SK-N-MC (cell line): Measurements from ENCODE around the gene NAT14.

Experiments
- EZH2 ChIP-seq: fragments of 200-600 bp; sonication (generic); IDR thresholded peaks from one replicate; pipeline ENCODE4 v1.6.1; 2017; ENCODE audit warnings: antibody characterized with exemption
- POLR2AphosphoS5 ChIP-seq: IDR thresholded peaks from 2 replicates; pipeline ENCODE4 v1.6.1; 2012; ENCODE audit warnings: mild to moderate bottlenecking, low read depth, low read length, borderline replicate concordance

- TF ChIP-seq EZH2 = no peak
- TF ChIP-seq POLR2AphosphoS5 = no peak
These were observed 40.3 kb upstream of the NAT14 start for GRCh38 chr19:55444646-55445045.
